SIG-M5 treated with dmso at 0.1 percent for 504 hours (cell line): Measurements from ENCODE around the gene PCDHB9.
"Not testable (repeated sequence)": the region's sequence is repeated elsewhere in the genome, so short reads cannot be mapped to it uniquely, and the experiment has no call there.

Source experiments
- DNase-seq: peaks from one replicate; lab custom pipeline; 2025; ENCODE audit not compliant: unreplicated experiment; lab: John Stamatoyannopoulos, UW

The PCDHB9 gene

GRCh38 chr5:141186897-141187512 is at the start of gene PCDHB9:
PCDHB9 (plus strand) TSS chr5:141187161; CDS start chr5:141187319, 158 bp downstream.
- no peak for DNase-seq

GRCh38 chr5:141137346-141137745 is 49.6 kb upstream of the PCDHB9 start:
- not testable (repeated sequence) for DNase-seq

GRCh38 chr5:141149812-141150211 is 37.1 kb upstream of the PCDHB9 start, which contains the start of gene PCDHB6:
PCDHB6 (plus strand) TSS chr5:141150057; CDS start chr5:141150258, 201 bp downstream.
- no peak for DNase-seq

- no peak for DNase-seq
Observed at GRCh38 chr5:141150224-141150992, 36.6 kb upstream of the PCDHB9 start.

- no peak for DNase-seq
Observed at GRCh38 chr5:141150993-141151325, 36.0 kb upstream of the PCDHB9 start.

GRCh38 chr5:141151632-141152031 is 35.3 kb upstream of the PCDHB9 start:
- not testable (repeated sequence) for DNase-seq

- not testable (repeated sequence) for DNase-seq
Observed at GRCh38 chr5:141152096-141152495, 34.9 kb upstream of the PCDHB9 start.

GRCh38 chr5:141155540-141156374 is 31.2 kb upstream of the PCDHB9 start:
- DNase-seq, result no peak

- DNase-seq, result not testable (repeated sequence)
Observed at GRCh38 chr5:141157356-141157755, 29.6 kb upstream of the PCDHB9 start.

GRCh38 chr5:141157901-141158300 is 29.1 kb upstream of the PCDHB9 start:
- not testable (repeated sequence) for DNase-seq

GRCh38 chr5:141172381-141173204 is 14.4 kb upstream of the PCDHB9 start, which contains the start of gene PCDHB7:
PCDHB7 (plus strand) TSS chr5:141172644; CDS start chr5:141172836, 192 bp downstream.
- DNase-seq, result no peak

GRCh38 chr5:141174291-141175104 is 12.5 kb upstream of the PCDHB9 start:
- DNase-seq, result not testable (repeated sequence)

GRCh38 chr5:141175933-141176332 is 11.0 kb upstream of the PCDHB9 start:
- DNase-seq, result no peak

GRCh38 chr5:141177577-141178191 is 9.3 kb upstream of the PCDHB9 start, which contains the start of gene PCDHB8:
PCDHB8 (plus strand) TSS chr5:141177790; CDS start chr5:141178035, 245 bp downstream.
- not testable (repeated sequence) for DNase-seq

- DNase-seq, result not testable (repeated sequence)
Observed at GRCh38 chr5:141179371-141179770, 7.6 kb upstream of the PCDHB9 start.

- not testable (repeated sequence) for DNase-seq
Observed at GRCh38 chr5:141179876-141180275, 7.1 kb upstream of the PCDHB9 start.

- no peak for DNase-seq
Observed at GRCh38 chr5:141180313-141180712, 6.6 kb upstream of the PCDHB9 start.

GRCh38 chr5:141182248-141182647 is 4.7 kb upstream of the PCDHB9 start, which contains the start of gene PCDHB16:
PCDHB16 (plus strand) TSS chr5:141182387; CDS start chr5:141182560, 173 bp downstream.
- peak; percentile 18 for DNase-seq
